ENCODE data around the gene ABCB8. TPM values are rescaled to one million over a fixed set of nuclear protein-coding genes. Genes with fewer than 3 reads are reported as not detected.

Gene ABCB8
- total RNA-seq, 1 donor from 2014 or later, result 28.3 TPM

GRCh38 chr7:151053751-151054150 is 25.5 kb downstream of the ABCB8 start:
- intact Hi-C loops (cut with micrococcal nuclease), result no loop called here
- H3K4me1 ChIP-seq, result peaks cover 28% of the 10 kb centered on the region
- no peak overlapping the region for H3K27ac ChIP-seq (replicated peaks)
- H3K36me3 ChIP-seq, result no peaks in the 10 kb centered on the region
- TF ChIP-seq, protein P1, sequence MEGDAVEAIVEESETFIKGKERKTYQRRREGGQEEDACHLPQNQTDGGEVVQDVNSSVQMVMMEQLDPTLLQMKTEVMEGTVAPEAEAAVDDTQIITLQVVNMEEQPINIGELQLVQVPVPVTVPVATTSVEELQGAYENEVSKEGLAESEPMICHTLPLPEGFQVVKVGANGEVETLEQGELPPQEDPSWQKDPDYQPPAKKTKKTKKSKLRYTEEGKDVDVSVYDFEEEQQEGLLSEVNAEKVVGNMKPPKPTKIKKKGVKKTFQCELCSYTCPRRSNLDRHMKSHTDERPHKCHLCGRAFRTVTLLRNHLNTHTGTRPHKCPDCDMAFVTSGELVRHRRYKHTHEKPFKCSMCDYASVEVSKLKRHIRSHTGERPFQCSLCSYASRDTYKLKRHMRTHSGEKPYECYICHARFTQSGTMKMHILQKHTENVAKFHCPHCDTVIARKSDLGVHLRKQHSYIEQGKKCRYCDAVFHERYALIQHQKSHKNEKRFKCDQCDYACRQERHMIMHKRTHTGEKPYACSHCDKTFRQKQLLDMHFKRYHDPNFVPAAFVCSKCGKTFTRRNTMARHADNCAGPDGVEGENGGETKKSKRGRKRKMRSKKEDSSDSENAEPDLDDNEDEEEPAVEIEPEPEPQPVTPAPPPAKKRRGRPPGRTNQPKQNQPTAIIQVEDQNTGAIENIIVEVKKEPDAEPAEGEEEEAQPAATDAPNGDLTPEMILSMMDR (IDR thresholded peaks at IDR 0.05; ENCODE audit: borderline replicate concordance), result no peak
- DNase-seq, result no peak
- H3K9me3 ChIP-seq (replicated peaks), result no peaks in the 10 kb centered on the region
- H3K4me3 ChIP-seq, result no peak overlapping the region
- H3K27me3 ChIP-seq (ENCODE audit: low read depth), result peaks cover 8% of the 10 kb centered on the region

DNA sequence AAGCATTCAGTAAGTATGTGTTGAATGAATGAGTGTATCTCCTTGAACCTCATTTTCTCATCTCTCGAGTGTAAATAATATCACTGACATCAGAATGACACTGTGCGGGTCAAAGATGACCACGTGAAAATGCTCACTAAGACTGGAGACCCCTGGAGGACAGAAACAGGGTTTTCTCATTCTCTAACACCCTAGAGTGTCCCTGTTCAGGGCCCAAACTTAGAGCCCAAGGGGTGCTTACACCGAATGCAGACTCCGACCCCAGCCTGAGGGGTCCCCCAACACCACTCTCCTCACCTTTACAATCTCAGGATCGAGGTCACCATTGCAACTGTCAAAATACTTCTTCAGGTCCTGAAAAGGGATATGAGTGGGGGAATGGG is 28.0 kb downstream of the ABCB8 start:
- no peaks in the 10 kb centered on the region for H3K36me3 ChIP-seq
- no peaks in the 10 kb centered on the region for H3K27me3 ChIP-seq (ENCODE audit: low read depth)
- intact Hi-C loops (cut with micrococcal nuclease), result no loop called here
- peaks cover 45% of the 10 kb centered on the region for H3K4me1 ChIP-seq
- H3K9me3 ChIP-seq (replicated peaks), result no peaks in the 10 kb centered on the region
- H3K4me3 ChIP-seq, result no peak overlapping the region
- no peak for DNase-seq
- no peak overlapping the region for H3K27ac ChIP-seq (replicated peaks)
- TF ChIP-seq, protein P1 (IDR thresholded peaks at IDR 0.05; ENCODE audit: borderline replicate concordance), result no peak

DNA sequence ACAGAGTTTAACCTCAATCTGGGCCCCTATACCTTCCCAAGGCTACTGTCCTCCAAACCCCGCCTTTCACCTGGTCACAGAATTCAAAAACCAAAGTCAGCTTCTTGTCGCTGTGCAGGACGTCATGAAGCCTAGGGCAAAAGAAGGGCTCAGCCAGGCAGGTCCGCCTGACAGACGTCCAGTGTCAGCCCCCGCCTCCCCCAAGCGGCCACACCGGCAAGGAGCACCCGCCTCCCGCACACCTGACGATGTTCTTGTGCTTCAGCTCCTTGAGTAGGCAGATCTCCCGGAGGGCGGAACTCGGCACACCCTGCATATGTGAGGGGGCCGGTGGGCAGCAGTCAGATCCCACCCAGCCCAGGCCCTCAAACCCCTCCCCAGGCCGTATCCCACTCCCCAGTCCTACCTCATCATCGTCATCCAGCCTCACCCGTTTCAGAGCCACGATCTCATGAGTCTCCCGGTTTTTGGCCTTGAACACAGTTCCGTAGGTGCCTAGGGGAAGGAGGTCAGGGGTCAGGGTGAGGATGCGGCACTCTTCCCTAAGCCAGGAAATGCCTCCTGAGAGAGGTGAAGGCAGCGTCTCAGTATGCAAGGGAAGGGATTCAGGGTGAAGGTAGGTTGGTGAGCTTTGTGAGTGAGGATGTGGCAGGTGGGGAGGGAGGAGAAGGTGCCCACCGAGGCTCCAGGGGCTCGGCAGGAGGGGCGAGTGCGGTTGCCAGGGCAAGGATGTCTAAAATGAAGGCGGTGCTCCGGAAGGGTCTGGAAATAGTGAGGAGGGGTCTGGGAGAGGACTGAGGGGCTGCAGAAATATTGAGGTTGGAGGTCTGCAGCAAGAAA is 28.6 kb downstream of the ABCB8 start:
- H3K36me3 ChIP-seq, result no peaks in the 10 kb centered on the region
- no peaks in the 10 kb centered on the region for H3K9me3 ChIP-seq (replicated peaks)
- peak overlapping the region; percentile 93 for H3K4me3 ChIP-seq
- peak overlapping the region; percentile 97 for H3K27ac ChIP-seq (replicated peaks)
- no peak for DNase-seq
- no peaks in the 10 kb centered on the region for H3K27me3 ChIP-seq (ENCODE audit: low read depth)
- peaks cover 48% of the 10 kb centered on the region for H3K4me1 ChIP-seq
- TF ChIP-seq, protein P1 (IDR thresholded peaks at IDR 0.05; ENCODE audit: borderline replicate concordance), result no peak
- intact Hi-C loops (cut with micrococcal nuclease), result no loop called here

GRCh38 chr7:151057506-151057988 is 29.3 kb downstream of the ABCB8 start, which contains the start of gene CDK5:
Gene CDK5, minus strand, starts transcription at chr7:151057897. Its CDS starts 49 bp downstream, at chr7:151057848.
- intact Hi-C loops (cut with micrococcal nuclease), result no loop called here
- TF ChIP-seq, protein P1 (IDR thresholded peaks at IDR 0.05; ENCODE audit: borderline replicate concordance), result no peak
- no peaks in the 10 kb centered on the region for H3K9me3 ChIP-seq (replicated peaks)
- no peak for DNase-seq
- peak within 1 kb of the TSS; percentile 97 for H3K27ac ChIP-seq (replicated peaks)
- peaks cover 55% of the 10 kb centered on the region for H3K4me1 ChIP-seq
- no peaks in the 10 kb centered on the region for H3K36me3 ChIP-seq
- H3K4me3 ChIP-seq, result peak within 1 kb of the TSS; percentile 93
- H3K27me3 ChIP-seq (ENCODE audit: low read depth), result no peaks in the 10 kb centered on the region

- H3K4me1 ChIP-seq, result peaks cover 61% of the 10 kb centered on the region
- TF ChIP-seq, protein P1 (IDR thresholded peaks at IDR 0.05; ENCODE audit: borderline replicate concordance), result no peak
- no peaks in the 10 kb centered on the region for H3K36me3 ChIP-seq
- H3K9me3 ChIP-seq (replicated peaks), result no peaks in the 10 kb centered on the region
- DNase-seq, result peak; percentile 99
- no peaks in the 10 kb centered on the region for H3K27me3 ChIP-seq (ENCODE audit: low read depth)
- H3K4me3 ChIP-seq, result peak overlapping the region; percentile 93
- intact Hi-C loops (cut with micrococcal nuclease), result no loop called here
- peak overlapping the region; percentile 97 for H3K27ac ChIP-seq (replicated peaks)
Observed at GRCh38 chr7:151057989-151058780, 29.9 kb downstream of the ABCB8 start.

Measured in left ventricle myocardium inferior (tissue), 1 donor.